PFSK-1 (cell line): ENCODE data around the gene ORC1.

ENCODE experiments used
- FOXP2 ChIP-seq: optimal IDR thresholded peaks from 2 replicates; pipeline ENCODE3; 2011; ENCODE audit warnings: borderline replicate concordance, control low read depth, inconsistent platforms; ENCODE audit not compliant: insufficient read depth; ENCODE audit errors: extremely low read length, extremely low read depth
- POLR2AphosphoS5 ChIP-seq: IDR thresholded peaks from 2 replicates; pipeline ENCODE4 v1.6.1; 2012; ENCODE audit warnings: low read depth, mild to moderate bottlenecking, control low read depth, low read length, moderate library complexity
- SIN3A ChIP-seq: IDR thresholded peaks from 2 replicates; pipeline ENCODE4 v1.6.1; 2012; ENCODE audit warnings: mild to moderate bottlenecking, low read length, moderate library complexity, borderline replicate concordance; ENCODE audit not compliant: insufficient read depth
- TAF1 ChIP-seq: IDR thresholded peaks from 2 replicates; pipeline ENCODE4 v1.6.1; 2012; ENCODE audit warnings: low read length, control low read depth, borderline replicate concordance; ENCODE audit not compliant: insufficient read depth
- TF ChIP-seq, protein P1 (sequence below), 2 experiments: IDR thresholded peaks; 2 replicates each; pipeline versions ENCODE4 v1.6.1 to v1.8.0; 2011 to 2012; ENCODE audit warnings: low read depth in 2 of 2, low read length in 2 of 2, control low read depth in 1 of 2, inconsistent platforms in 1 of 2, mild to moderate bottlenecking in 1 of 2, moderate library complexity in 1 of 2; ENCODE audit not compliant: insufficient read depth in 1 of 2

DNA sequence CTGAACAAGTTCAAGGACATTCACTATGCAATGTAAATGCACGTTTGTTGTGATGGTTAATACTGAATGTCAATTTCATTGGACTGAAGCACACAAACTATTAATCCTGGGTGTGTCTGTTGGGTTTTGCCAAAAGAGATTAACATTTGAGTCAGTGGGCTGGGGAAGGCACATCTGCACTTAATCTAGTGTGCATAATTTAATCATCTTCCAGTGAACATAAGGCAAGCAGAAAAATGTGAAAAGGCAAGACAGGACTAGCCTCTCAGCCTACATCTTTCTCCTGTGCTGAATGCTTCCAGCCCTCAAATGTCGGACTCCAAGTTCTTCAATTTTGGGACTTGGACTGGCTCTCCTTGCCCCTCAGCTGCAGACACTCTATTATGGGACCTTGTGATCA lies 40.2 kb upstream of the ORC1 start:
- TF ChIP-seq POLR2AphosphoS5 (no peak), SIN3A (no peak), TAF1 (no peak), FOXP2 (no peak)
- TF ChIP-seq, protein P1, sequence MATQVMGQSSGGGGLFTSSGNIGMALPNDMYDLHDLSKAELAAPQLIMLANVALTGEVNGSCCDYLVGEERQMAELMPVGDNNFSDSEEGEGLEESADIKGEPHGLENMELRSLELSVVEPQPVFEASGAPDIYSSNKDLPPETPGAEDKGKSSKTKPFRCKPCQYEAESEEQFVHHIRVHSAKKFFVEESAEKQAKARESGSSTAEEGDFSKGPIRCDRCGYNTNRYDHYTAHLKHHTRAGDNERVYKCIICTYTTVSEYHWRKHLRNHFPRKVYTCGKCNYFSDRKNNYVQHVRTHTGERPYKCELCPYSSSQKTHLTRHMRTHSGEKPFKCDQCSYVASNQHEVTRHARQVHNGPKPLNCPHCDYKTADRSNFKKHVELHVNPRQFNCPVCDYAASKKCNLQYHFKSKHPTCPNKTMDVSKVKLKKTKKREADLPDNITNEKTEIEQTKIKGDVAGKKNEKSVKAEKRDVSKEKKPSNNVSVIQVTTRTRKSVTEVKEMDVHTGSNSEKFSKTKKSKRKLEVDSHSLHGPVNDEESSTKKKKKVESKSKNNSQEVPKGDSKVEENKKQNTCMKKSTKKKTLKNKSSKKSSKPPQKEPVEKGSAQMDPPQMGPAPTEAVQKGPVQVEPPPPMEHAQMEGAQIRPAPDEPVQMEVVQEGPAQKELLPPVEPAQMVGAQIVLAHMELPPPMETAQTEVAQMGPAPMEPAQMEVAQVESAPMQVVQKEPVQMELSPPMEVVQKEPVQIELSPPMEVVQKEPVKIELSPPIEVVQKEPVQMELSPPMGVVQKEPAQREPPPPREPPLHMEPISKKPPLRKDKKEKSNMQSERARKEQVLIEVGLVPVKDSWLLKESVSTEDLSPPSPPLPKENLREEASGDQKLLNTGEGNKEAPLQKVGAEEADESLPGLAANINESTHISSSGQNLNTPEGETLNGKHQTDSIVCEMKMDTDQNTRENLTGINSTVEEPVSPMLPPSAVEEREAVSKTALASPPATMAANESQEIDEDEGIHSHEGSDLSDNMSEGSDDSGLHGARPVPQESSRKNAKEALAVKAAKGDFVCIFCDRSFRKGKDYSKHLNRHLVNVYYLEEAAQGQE (IDR thresholded peaks at IDR 0.05; ENCODE audit: insufficient read depth in 1 of 2, low read depth in 2 of 2, low read length in 2 of 2): no peak
